HUDEP-2 (cell line): ENCODE data around the gene DPYD.
A peak's percentile ranks its signal among the peaks of the same experiment; 100 is the strongest.

Experiments
- DNase-seq, 76 experiments: peaks; one replicate each; lab custom pipeline; 2025; ENCODE audit not compliant: unreplicated experiment in 76 of 76; lab: John Stamatoyannopoulos, UW

Gene DPYD

DNA sequence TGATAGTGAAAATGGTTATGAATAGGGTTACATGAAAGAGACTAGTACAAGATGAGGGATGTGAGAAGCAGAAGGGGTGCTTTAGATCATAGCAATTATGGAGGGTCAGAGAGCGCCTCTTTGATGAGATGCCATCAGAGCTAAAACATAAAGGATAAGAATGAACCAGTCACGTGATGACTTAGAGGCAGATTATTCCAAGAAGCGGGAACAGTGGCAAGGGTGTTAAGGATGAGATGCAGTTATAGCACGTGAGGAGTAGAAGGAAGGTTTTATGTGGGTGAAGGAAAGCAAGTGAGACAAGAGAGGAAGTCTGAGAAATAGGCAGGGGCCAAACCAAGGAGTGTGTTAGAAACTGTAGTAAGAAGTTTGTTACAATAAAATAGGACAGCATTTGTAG is 360.1 kb downstream of the DPYD start:
- no peak for DNase-seq

DNA sequence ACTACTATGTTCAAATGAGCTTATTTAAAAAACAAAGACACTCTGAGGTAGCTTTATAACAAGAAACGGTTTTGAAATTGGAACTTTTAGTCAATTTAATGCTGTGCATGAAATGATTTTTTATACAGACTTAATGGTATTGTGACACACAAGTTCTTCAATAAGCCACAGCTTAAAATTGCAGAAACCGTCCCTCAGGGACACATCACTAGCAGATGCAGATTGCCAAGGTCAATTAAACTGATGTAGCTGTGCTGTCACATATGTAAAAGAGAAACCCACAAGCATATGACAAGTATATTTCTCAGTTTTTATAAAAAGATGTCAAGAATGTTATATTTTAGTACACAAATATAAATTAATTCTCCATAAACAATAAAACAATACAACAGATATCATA is 366.9 kb downstream of the DPYD start:
- DNase-seq: no peak

DNA sequence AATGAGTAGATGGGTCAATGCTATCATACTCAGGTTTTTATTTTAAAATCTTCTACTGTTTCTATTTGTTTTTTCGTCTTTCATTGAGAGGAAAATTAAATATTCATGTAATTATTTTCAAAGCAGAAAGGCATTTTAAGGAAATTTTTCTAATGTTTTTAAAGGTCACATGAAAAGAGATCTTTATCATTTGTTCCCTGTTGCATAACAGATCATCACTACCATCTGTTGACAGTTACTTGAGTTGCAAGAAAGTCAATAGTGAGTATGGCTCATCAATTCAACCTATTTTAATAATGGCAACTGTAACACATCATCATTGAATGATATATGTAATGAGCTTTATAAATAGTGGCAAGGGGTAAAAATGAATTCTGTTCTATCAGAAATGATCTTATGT is 369.7 kb downstream of the DPYD start:
- DNase-seq: no peak

- no peak for DNase-seq
These were observed 375.4 kb downstream of the DPYD start for GRCh38 chr1:97545446-97545845.

DNA sequence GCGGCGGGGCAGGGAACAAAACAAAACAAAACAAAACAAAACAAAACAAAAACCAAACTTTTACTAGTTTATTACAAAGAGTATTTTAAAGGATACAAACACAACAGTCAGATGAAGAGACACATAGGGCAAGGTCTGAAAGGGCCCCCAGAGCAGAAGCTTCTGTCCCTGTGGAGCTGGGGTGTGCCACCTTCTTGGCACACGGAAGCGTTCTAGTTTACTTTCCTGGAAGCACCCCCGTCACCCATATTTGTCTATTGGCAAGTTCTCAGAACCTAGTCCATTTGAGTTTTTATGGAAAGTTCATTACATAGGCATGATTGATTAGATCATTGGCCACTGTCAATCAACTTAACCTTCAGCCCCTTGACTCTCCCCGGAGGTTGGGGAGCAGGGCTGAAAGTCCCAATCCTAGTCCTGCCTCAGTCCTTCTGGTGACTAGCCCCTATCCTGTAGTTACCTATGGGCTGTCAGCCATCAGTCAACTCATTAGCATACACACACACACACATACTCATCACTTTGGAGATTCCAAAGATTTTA is 380.4 kb downstream of the DPYD start:
- no peak for DNase-seq

GRCh38 chr1:97538113-97538512 is 382.7 kb downstream of the DPYD start:
- no peak for DNase-seq

DNA sequence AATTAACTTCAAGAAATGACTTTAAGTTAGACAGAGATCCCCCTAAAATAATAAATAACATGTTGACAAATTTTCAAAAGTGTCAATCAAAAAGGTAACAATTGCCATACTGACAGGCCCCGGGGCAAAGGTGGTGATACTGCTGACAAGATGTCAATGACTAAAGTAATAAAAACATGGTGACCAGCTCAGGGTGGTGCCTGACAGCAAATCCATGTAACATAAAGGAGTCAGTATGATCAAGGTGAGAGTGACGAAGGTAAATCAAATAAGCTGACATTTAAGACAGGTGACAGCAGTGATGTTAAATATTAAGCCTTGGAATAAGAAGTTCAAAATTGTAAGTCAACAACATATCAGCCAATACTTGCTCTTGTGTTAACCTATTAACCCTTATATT is 387.5 kb downstream of the DPYD start:
- DNase-seq: no peak

- no peak for DNase-seq
These were observed 391.2 kb downstream of the DPYD start for GRCh38 chr1:97529600-97529999.

DNA sequence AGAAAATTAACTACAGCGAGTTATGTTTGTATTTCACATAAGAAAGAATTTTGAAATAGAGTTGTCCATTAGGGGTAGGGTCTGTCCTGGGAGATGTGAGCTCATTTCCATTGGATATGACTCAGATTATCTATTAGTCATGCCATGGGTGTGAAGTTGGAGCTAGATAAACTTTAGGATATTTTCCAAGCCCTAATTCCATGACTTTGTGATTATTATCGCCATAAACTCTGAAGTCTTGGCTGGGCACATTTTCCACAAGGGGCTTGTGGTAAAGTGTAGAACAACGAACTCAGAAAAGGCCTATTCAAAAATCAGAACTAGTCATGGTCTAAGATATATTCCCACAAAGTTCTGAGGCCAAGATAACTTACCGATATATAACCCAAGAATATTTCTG is 396.6 kb downstream of the DPYD start:
- DNase-seq: no peak

- DNase-seq: no peak
These were observed 404.2 kb downstream of the DPYD start for GRCh38 chr1:97516588-97516987.

DNA sequence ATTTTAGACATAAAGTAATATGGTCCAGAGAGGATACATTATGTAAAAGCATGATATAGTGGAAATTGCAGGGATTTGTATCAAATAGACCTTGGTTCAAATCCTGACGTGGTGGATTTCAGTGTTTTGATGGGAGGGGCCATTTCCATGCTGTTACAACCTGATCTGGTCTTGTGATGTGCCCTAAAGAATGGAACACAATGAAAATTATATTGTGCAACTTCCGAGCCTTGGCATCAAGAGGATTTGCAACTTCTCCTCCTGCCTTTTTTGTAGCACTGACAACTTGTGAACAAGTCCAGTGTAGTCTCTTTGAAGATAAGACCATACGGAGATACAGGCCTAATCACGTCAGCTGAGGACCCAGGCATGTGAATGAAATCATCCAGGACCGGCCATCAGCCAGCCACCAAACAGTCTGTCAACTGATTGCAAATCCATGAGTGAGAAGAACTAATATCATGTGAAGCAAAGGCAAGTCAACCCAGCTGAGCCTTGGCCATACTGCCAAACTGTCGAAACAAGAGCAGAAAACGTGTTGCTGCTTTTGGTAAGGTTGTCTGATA is 412.1 kb downstream of the DPYD start:
- no peak for DNase-seq

- DNase-seq: no peak
These were observed 413.0 kb downstream of the DPYD start for GRCh38 chr1:97507863-97508262.

DNA sequence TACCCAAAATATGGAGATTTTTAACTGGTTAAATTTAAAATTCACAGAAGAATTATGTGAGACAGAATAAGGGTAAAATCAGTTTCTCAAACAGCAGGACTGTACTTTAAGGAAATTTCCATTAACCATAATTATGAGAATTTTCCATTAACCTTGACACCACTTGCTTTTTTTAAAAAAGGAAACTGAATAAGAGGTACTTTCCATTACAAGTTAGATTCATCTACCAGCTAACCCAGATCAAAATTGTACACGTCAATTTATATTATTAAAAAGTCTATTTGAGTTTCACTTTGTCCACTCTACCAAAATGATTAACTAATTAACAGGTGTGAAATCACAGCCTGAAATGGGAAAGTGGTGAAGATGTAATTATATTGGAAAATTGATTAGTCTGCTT is 414.5 kb downstream of the DPYD start:
- DNase-seq: no peak

DNA sequence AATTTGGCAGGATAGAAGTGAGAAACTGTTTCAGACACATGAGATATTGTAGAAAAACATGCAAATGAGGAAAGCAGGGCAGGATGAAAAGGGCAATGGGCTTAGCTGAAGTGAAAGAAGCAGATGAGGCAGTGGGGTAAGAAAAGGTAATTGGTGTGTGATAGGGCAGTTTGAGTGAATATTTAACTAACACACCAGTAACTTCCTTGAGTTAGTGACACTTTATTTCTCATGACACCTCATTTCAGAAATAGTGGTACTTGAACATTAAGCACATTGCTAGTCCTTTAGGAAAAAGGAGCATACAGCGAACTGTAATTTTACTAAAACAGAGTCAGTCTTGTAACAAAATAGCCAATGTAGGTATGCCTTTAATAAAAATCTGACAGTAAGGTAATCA is 415.0 kb downstream of the DPYD start:
- no peak for DNase-seq

- no peak for DNase-seq
These were observed 415.5 kb downstream of the DPYD start for GRCh38 chr1:97505289-97505688.

DNA sequence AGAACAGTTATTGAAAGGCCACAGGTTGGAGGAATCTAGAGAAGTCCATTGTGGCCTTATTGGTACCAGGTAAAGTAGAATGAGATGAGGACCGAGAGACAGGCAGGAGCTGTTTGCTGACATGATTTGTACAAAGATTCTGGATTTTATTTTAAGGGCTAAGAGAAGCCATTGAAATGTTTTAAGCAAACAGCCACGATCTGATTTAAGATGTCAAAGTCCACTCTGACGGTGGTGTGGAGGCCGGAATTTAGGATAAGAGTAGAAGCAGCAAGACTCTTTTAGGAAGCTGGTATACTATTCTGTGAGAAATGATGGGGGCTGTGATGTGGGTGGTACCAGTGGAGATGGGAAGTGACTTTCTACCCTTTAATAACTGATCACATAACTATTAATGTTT is 418.5 kb downstream of the DPYD start:
- no peak for DNase-seq

DNA sequence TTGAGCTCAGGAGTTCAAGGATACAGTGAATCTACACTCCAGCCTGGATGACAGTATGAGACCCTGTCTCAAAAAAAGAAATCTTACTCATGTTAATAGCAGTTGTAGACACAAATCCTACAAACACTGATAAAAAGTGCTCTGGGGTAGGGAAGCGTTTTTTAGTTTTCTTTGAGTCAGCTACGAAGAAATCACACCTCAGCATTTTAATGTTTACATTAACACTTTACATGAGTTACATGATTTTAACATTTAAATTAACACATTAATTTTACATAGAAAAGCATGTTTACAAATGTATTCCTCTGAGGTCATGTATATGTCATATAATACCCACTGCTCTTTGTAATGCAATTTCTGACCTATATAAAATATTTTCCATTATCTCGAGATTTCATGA is 419.2 kb downstream of the DPYD start:
- DNase-seq: no peak

GRCh38 chr1:97500760-97501159 is 420.1 kb downstream of the DPYD start:
- no peak for DNase-seq

- DNase-seq: no peak
These were observed 421.2 kb downstream of the DPYD start for GRCh38 chr1:97499667-97500066.

DNA sequence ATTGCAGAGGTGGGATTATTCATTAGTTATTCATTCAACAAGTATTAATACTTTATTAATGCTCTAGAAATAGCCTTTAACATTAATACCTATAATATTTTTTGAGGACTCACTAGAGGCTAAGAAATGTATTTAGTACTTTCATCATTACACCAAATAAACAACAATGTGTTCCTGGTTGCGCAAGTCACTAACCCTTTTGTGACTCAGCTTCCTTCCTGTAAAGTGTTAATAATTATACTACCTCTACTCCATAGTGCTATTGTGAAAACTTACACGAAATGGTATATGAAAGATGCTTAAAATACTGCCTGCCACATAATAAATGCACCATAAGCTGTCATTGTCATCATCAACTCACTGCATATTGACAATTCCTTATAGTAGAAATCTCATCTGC is 431.0 kb downstream of the DPYD start:
- no peak for DNase-seq

GRCh38 chr1:97488530-97488929 is 432.3 kb downstream of the DPYD start:
- peak in 22 of 76 experiments; percentile 0 to 60 (median 11) for DNase-seq

GRCh38 chr1:97482022-97482421 is 438.8 kb downstream of the DPYD start:
- no peak for DNase-seq

GRCh38 chr1:97467445-97467844 is 453.4 kb downstream of the DPYD start:
- DNase-seq: no peak
